ENCODE results near the gene RNF141.

RNF141 gene

DNA sequence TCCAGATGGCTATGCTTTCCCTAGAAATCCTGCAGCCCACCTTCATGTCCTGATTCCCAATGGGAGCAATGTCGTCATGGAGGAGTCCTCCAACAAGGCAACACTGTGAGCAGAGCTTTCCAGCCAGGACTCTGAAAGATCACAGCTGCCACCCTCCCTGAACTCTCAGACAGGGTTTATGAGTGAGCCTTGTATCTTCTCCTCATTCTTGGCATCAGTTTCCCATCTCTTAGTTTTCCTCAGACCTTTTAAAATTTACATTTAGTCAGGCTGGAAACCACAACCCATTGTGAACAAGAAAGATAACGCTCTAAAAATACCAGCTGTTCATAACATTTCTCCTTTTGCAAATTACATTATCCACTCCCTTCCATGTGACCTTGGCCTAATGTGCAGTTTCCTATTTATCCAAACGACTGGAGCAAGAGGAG is 43.1 kb upstream of the RNF141 start:
- POLR2A ChIA-PET = no interaction called here
- H3K9me3 ChIP-seq (ENCODE audit: control insufficient read depth, insufficient read depth, low read depth, low read length) = no peaks in the 10 kb centered on the region
- no peaks in the 10 kb centered on the region for H3K36me3 ChIP-seq (ENCODE audit: control insufficient read depth in 2 of 2, insufficient read depth in 1 of 2, low read length in 2 of 2)
- TF ChIP-seq ZNF366 (tag by site-specific recombination; conservative IDR thresholded peaks at IDR 0.05) (no peak), ZNF768 (tag by site-specific recombination; IDR thresholded peaks at IDR 0.05) (no peak), ZFP41 (tag by site-specific recombination; IDR thresholded peaks at IDR 0.05; ENCODE audit: borderline replicate concordance) (no peak), MYNN (tag by site-specific recombination; IDR thresholded peaks at IDR 0.05; ENCODE audit: borderline replicate concordance) (no peak), BCL11A (tag by site-specific recombination; IDR thresholded peaks at IDR 0.05; ENCODE audit: low read depth) (no peak), ZNF404 (tag by site-specific recombination; IDR thresholded peaks at IDR 0.05) (no peak), ZNF548 (tag by site-specific recombination; IDR thresholded peaks at IDR 0.05) (no peak), ZNF223 (tag by site-specific recombination; IDR thresholded peaks at IDR 0.05) (no peak), ZNF76 (tag by site-specific recombination; IDR thresholded peaks at IDR 0.05; ENCODE audit: borderline replicate concordance, low read depth) (no peak), GLIS2 (tag by site-specific recombination; IDR thresholded peaks at IDR 0.05) (no peak), ZNF211 (tag by site-specific recombination; IDR thresholded peaks at IDR 0.05; ENCODE audit: low read depth) (no peak), IKZF3 (tag by site-specific recombination; IDR thresholded peaks at IDR 0.05) (no peak), ZNF792 (tag by site-specific recombination; IDR thresholded peaks at IDR 0.05) (no peak), ZNF777 (tag by site-specific recombination; IDR thresholded peaks at IDR 0.05; ENCODE audit: borderline replicate concordance) (no peak)
- TF ChIP-seq, protein P1, sequence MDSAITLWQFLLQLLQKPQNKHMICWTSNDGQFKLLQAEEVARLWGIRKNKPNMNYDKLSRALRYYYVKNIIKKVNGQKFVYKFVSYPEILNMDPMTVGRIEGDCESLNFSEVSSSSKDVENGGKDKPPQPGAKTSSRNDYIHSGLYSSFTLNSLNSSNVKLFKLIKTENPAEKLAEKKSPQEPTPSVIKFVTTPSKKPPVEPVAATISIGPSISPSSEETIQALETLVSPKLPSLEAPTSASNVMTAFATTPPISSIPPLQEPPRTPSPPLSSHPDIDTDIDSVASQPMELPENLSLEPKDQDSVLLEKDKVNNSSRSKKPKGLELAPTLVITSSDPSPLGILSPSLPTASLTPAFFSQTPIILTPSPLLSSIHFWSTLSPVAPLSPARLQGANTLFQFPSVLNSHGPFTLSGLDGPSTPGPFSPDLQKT (IDR thresholded peaks at IDR 0.05; ENCODE audit: borderline replicate concordance, low read depth, low read length) = no peak
- TF ChIP-seq, protein P2, sequence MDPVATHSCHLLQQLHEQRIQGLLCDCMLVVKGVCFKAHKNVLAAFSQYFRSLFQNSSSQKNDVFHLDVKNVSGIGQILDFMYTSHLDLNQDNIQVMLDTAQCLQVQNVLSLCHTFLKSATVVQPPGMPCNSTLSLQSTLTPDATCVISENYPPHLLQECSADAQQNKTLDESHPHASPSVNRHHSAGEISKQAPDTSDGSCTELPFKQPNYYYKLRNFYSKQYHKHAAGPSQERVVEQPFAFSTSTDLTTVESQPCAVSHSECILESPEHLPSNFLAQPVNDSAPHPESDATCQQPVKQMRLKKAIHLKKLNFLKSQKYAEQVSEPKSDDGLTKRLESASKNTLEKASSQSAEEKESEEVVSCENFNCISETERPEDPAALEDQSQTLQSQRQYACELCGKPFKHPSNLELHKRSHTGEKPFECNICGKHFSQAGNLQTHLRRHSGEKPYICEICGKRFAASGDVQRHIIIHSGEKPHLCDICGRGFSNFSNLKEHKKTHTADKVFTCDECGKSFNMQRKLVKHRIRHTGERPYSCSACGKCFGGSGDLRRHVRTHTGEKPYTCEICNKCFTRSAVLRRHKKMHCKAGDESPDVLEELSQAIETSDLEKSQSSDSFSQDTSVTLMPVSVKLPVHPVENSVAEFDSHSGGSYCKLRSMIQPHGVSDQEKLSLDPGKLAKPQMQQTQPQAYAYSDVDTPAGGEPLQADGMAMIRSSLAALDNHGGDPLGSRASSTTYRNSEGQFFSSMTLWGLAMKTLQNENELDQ (tag by site-specific recombination; IDR thresholded peaks at IDR 0.05; ENCODE audit: low read depth) = no peak
- TF ChIP-seq, protein P3, sequence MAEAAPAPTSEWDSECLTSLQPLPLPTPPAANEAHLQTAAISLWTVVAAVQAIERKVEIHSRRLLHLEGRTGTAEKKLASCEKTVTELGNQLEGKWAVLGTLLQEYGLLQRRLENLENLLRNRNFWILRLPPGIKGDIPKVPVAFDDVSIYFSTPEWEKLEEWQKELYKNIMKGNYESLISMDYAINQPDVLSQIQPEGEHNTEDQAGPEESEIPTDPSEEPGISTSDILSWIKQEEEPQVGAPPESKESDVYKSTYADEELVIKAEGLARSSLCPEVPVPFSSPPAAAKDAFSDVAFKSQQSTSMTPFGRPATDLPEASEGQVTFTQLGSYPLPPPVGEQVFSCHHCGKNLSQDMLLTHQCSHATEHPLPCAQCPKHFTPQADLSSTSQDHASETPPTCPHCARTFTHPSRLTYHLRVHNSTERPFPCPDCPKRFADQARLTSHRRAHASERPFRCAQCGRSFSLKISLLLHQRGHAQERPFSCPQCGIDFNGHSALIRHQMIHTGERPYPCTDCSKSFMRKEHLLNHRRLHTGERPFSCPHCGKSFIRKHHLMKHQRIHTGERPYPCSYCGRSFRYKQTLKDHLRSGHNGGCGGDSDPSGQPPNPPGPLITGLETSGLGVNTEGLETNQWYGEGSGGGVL (tag by site-specific recombination; IDR thresholded peaks at IDR 0.05) = no peak
- TF ChIP-seq, protein P4, sequence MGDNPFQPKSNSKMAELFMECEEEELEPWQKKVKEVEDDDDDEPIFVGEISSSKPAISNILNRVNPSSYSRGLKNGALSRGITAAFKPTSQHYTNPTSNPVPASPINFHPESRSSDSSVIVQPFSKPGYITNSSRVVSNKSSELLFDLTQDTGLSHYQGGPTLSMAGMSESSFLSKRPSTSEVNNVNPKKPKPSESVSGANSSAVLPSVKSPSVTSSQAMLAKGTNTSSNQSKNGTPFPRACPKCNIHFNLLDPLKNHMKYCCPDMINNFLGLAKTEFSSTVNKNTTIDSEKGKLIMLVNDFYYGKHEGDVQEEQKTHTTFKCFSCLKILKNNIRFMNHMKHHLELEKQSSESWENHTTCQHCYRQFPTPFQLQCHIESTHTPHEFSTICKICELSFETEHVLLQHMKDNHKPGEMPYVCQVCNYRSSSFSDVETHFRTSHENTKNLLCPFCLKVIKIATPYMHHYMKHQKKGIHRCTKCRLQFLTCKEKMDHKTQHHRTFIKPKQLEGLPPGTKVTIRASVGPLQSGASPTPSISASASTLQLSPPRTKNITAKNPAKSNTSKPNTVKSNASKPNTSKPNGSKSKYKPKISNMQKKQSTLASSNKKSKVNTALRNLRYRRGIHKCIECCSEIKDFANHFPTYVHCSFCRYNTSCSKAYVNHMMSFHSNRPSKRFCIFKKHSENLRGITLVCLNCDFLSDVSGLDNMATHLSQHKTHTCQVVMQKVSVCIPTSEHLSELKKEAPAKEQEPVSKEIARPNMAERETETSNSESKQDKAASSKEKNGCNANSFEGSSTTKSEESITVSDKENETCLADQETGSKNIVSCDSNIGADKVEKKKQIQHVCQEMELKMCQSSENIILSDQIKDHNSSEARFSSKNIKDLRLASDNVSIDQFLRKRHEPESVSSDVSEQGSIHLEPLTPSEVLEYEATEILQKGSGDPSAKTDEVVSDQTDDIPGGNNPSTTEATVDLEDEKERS (tag by site-specific recombination; IDR thresholded peaks at IDR 0.05) = no peak
- TF ChIP-seq, protein P5, sequence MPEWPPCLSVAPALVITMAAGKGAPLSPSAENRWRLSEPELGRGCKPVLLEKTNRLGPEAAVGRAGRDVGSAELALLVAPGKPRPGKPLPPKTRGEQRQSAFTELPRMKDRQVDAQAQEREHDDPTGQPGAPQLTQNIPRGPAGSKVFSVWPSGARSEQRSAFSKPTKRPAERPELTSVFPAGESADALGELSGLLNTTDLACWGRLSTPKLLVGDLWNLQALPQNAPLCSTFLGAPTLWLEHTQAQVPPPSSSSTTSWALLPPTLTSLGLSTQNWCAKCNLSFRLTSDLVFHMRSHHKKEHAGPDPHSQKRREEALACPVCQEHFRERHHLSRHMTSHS (tag by site-specific recombination; IDR thresholded peaks at IDR 0.05) = no peak
- TF ChIP-seq, protein P6, sequence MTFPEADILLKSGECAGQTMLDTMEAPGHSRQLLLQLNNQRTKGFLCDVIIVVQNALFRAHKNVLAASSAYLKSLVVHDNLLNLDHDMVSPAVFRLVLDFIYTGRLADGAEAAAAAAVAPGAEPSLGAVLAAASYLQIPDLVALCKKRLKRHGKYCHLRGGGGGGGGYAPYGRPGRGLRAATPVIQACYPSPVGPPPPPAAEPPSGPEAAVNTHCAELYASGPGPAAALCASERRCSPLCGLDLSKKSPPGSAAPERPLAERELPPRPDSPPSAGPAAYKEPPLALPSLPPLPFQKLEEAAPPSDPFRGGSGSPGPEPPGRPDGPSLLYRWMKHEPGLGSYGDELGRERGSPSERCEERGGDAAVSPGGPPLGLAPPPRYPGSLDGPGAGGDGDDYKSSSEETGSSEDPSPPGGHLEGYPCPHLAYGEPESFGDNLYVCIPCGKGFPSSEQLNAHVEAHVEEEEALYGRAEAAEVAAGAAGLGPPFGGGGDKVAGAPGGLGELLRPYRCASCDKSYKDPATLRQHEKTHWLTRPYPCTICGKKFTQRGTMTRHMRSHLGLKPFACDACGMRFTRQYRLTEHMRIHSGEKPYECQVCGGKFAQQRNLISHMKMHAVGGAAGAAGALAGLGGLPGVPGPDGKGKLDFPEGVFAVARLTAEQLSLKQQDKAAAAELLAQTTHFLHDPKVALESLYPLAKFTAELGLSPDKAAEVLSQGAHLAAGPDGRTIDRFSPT (tag by site-specific recombination; IDR thresholded peaks at IDR 0.05) = no peak
- no peaks in the 10 kb centered on the region for H3K4me1 ChIP-seq (ENCODE audit: control insufficient read depth, insufficient read depth, low read length)
- no peak overlapping the region for H3K4me3 ChIP-seq (ENCODE audit: low read depth, low read length)
- no peak overlapping the region for H3K27ac ChIP-seq (ENCODE audit: extremely low read depth, low read depth, low read length)
- CTCF ChIA-PET = interaction anchor here (0.6 to 0.9 kb wide), 2 partner anchors 21 to 178 kb away, joined by 3 read pairs; no protein-coding TSS in a partner anchor
